Ovary (tissue), 3 donors: ENCODE results near the gene ZNF234.

Experiments
- CTCF ChIP-seq, 3 donors: fragments of 450-650 bp in 2 of 3; fragments of 200-600 bp in 1 of 3; IDR thresholded peaks; one replicate each; pipeline versions ENCODE4 v1.5.1 to v1.8.0; 2016 to 2022; ENCODE audit warnings: antibody characterized with exemption in 3 of 3, mild to moderate bottlenecking in 1 of 3
- EP300 ChIP-seq: sonication (generic); formaldehyde crosslinking; IDR thresholded peaks from one replicate; pipeline ENCODE4 v1.6.1; 2017; ENCODE audit warnings: antibody characterized with exemption
- POLR2A ChIP-seq: fragments of 450-650 bp; IDR thresholded peaks from one replicate; pipeline ENCODE4 v1.6.1; 2017; ENCODE audit warnings: antibody characterized with exemption, mild to moderate bottlenecking, moderate library complexity
- donor health status: DM: no; HTN: no; CAD: no.

- no peak for TF ChIP-seq CTCF (IDR thresholded peaks at IDR 0.05)
- TF ChIP-seq POLR2A: no peak
- TF ChIP-seq EP300: no peak
Measured at GRCh38 chr19:44164327-44164672, 22.9 kb downstream of the ZNF234 start.
